HG03439 (cell line): ENCODE measurements around the gene SMTNL2.

Experiments
- ATAC-seq: cut with Tn5 transposase; IDR thresholded peaks from one replicate; pipeline ENCODE4 v1.9.1; 2021; ENCODE audit warnings: mild to moderate bottlenecking, moderate library complexity; ENCODE audit not compliant: unreplicated experiment

SMTNL2 gene

DNA sequence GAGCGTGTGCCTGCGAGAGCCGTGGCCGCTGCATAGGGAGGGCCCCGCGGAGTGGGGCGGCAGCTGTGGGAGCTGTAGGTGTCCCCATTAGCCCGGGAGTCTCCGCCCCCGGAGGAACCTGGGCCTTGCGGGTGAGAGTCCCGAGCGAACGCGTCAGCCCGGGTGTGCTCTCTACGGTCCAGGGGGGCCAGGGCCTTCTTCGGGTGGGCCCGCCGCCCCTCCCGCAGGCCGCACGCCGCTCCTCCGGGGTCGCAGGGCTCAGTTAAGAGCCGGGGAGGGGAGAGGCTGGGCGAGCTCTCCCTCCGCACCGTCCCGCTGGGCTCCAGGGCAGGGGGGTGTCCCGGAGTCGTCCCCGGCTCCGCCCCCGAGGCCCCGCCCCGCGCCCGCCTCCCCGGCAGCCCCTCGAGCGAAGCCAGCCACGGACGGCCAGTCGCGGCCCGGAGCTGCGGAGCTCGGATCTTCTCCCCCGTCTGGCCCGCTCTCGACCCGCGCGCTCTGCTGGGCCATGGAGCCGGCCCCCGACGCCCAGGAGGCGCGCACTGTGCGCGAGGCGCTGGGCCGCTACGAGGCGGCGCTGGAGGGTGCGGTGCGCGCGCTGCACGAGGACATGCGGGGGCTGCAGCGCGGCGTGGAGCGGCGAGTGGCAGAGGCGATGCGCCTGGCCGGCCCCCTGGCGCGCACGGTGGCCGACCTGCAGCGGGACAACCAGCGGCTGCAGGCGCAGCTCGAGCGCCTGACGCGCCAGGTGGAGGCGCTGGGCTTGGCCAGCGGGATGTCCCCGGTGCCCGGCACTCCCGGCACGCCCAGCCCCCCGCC, at the start of gene SMTNL2:
Gene SMTNL2, plus strand, starts transcription at position 429 of the 816 bp plus-strand sequence. Its CDS starts 77 bp downstream, at position 506.
- no peak for ATAC-seq

DNA sequence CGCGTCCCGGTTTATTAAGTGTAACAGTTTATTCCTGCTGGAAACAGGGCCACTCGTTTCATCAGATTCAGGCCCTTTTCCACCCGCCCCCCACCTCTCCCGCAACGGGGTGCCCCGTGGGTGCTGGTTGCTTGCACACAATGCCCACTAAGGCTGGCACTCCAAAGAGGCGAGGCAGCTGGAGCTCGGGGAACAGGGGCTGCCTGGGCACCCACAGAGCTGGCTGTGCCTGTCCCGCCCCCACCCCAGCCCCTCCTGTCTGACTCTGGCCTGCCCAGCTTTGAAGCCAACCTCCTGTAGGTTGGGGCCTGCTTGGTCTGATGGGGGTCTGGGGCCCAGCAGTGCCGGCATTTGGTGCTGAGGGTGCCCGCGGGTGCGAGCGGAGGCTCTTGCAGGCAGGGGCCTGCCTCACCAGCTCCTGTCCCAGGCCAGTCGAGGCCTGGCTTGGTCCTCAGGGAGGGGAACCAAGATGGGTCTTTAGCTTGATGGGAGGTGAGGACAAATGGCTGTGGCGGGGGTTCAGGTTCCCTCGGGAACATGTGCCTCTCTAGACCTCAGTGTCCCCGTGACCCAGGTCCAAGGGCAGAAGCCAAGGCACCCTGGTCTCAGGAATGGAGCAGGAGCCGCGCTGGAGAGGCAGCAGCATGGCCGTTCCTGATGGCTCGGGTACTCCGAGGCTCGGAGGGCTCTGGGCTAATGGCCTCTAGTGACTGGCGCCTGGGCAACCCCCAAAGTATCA, 49.2 kb upstream of the SMTNL2 start:
- no peak for ATAC-seq

DNA sequence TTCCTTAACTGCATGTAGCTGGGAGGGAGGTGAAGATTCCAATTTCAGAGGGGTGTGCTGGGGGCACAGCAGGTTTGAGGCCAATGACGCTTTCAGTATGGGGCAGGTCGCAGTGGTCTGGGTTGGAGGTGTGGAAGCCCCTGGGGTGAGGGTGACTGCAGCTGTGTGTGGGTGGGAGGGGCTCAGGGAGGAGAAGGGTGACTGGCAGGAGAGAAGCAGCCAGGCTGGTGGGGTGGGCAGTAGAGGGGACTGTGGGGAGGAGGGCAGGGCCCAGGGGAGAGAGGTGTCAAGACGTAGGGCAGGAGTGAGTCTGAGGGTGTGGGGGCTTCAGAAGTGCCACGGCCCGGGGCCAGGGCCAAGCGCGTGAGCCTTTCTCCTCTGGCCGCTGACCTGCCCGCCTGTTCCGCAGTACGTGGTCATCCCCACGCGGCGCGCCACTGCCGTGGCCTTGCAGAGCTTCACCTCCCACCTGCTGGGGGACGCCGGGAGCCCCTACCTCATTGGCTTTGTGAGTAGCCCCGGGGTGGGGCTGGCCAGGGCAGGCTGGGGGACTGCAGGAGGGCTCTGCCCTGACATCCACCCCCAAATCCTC, 48.6 kb upstream of the SMTNL2 start:
- no peak for ATAC-seq

DNA sequence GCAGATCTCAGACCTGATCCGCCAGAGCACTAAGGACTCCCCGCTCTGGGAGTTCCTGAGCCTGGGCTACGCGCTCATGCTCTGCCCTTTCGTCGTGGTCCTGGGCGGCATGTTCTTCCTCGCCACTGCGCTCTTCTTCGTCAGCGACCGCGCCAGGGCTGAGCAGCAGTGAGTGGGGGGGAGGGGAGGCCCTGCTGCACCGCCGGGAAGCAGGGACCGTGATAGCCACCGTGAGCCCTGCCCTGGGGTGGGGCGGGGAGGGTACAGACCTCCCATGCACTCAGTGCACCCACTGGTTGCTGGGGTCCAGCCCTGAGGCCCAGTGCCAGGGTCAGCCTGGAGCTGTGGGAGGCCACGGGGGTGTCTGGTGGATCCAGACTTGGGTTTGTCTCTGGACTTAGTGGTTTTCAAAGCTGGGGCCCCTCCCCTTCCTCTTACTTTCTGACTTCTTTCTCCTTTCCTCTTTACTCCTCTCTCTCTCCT, 48.0 kb upstream of the SMTNL2 start:
- no peak for ATAC-seq

DNA sequence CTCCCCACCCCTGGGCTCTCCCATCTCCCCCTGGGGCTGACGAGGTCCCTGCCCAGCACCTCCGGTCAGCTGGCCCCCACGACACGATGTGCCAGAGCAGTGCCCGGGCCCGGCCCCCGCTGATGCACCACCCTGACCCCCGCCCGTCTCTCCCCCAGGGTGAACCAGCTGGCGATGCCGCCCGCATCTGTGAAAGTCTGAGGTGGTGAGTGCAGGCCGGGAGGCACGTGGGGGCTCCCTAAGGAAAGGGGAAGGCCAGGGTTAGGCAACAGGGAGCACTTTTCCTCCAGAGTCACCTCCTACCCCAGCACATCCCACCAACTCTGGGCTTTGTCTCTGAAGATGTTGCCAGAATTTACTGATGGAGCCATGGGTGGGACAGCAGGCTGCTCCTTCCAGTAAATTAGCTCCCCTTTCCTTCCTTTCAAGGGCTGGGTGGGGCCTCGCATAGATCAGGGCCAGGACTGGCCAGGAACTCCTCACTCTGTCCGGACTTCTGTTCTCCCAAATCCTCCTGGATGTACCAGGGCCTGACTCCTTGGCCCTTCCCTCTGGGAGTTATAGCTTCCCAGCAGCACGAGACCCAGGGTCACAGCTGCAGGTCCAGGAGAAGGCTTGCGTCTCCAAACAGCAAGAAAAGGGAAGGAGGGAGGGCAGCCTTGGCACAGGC, 47.5 kb upstream of the SMTNL2 start:
- no peak for ATAC-seq

DNA sequence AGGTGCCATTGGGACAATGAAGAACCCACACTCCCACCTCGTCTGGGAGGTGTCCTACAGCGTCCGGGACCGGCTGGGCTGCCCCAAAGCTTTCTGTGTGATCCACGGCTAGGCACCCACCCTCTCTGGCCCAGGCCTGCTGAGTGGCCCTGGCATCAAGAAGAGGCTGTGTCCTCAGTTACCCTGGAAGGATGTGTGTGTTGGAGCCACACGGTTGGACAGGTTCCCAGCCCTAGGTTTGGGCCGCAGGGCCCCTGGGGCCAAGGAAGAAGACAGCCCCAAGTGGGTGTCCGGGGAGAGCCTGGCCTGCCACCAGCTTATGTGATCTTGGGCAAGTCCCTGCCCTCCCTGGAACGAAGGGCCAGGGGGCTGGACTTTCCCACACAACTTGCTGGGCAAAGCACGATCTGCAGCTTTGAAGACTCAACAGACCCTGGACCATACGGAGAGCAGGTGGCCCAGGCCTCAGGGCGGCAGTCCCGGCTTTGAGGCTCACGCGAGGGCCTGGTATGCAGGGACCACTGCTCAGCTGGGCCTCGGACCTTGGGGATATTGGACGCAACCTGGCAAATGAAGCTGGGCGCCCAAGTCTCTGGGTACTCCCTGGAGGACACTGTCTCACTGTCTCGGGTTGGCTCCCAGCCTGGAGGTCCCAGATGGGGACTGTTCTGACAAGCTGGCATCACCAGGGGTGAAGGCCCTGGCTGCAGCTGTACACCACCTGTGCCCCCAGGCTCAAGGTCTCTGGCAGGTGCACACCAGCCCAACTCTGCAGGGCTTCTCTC, 46.7 kb upstream of the SMTNL2 start:
- no peak for ATAC-seq

DNA sequence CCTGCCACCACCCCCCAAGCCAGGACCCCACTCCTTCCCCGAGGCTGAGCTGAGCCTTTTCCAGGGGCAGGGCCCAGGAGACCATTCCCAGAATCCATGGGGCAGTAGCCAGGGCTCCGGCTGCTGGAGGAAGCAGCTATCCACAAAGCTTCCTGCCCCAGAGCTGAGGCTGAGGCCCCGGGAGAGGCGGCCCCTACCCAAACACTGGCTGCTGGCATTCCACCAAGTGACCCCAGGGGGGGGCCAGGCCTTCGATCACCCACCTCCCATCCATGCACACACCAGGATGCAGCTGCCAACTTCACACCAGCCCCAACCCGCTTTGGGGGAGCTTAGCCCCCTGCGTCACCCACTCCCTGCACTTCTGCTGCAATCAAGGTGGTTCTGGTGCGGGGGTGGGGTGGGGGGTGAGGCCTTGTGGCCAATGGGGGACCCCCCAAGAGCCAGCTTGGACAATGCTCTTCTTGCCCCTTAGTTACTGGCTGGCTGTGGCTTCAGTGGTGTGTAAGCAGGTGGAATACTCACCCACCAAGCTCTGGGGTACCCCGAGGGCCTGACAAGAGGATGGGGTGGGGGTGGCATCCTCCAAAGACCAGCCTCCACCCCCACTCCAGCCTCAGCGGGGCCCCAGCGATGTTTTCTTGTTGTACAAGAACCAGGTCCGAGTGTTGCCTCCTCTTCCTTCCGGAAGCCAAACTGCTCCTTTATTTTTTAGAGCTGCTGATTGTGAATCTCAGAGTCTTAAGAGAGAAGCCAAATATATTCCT, 45.9 kb upstream of the SMTNL2 start:
- no peak for ATAC-seq

DNA sequence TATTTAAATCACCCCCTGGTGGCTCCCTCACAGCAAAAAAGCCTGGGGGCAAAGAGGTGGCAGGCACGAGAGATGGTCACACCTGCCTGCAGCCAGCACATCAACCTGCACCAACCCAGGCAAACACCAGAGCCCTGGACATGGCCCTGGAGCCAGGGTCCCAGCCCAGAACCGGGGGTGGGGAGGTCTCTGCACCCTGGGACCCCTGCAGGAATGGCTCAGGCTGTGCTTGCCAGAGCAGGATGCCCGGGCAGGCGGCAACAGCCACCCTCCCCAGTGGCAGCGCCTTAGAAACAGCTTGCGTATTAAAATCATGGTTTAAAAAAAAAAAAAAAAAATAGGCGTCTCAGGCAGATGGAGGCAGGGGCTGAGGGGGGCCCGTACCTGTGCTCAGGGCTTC, 45.3 kb upstream of the SMTNL2 start:
- ATAC-seq = no peak

DNA sequence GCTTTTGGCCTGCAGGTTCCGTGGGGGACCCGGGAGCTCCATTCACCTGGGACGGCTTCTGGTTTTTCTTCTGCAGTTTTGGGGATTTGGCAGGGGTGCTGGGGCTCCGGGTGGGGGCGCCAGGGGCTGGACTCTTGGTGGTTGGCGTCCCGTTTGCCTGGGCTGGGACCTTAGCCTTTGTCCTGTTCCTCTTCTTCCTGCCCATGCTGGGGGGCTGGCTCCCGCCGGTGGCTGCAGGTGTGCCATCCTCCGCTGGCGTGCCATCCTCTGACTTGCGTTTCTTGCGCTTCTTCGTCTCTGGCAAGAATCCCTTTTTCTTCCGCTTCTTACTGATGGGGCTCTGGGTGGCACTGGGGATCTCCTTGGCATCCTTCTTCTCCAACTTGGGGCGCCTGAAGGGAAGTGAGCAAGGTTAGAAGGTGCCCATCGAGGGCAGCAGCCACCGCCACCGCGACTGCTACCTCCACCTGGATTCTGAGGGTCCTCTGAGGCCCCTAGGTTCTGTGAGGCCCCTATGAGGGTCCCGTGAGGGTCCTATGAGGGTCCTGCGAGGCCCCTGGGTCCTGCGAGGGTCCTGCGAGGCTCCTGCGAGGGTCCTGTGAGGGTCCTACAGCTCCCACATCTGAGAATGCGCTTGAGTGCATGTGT, 44.6 kb upstream of the SMTNL2 start:
- no peak for ATAC-seq

DNA sequence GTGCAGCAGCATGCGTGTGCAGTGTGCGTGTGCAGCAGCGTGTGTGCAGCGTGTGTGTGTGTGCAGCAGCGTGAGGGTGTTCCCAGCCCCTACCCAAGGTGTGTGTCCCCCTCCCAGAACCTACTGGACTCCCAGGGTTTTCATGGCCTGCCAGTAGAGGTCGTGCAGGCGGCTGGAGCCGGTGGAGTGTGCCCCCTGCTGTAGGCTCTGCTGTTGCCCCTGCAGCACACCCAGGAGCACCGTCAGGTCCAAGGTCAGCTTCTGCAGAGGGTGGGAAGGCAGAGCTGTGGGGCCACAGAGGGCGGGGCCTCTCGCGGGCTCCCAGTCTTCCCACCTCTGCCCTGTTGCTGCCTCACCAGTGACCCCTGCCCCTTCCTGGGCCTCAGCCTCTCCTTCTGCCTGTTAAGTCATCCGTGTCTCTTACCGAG, 44.1 kb upstream of the SMTNL2 start:
- no peak for ATAC-seq

DNA sequence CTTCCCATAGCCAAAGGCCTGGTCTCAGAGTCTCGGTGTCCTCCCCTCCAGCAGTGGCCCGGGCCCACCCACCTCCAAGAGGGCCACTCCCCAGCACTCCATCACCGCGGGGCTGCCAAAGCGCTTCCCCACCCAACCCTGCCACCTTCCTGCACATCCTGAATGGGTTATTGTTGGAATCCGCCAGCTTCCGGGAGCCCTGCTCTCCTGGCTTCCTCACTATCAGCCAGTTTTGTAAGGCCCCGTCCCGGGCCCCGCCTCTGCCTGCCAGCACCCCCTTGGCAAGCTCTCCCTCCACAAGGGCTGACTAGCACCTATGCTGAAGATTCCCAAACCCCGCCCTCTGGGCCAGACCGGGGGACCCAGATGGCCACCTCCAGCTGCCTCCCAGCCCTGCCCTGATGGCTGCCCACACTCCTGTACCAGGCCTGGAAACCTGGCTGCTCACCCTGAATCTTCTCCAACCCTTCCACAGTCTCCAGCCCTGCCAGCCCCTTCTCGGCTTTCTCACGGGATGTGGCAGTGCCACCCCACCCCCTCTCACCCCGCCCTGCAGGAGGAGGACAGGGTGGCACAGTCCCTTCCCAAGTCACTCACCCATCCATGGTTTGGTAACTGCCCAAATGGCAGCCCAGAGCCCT, 43.5 kb upstream of the SMTNL2 start:
- ATAC-seq = no peak

DNA sequence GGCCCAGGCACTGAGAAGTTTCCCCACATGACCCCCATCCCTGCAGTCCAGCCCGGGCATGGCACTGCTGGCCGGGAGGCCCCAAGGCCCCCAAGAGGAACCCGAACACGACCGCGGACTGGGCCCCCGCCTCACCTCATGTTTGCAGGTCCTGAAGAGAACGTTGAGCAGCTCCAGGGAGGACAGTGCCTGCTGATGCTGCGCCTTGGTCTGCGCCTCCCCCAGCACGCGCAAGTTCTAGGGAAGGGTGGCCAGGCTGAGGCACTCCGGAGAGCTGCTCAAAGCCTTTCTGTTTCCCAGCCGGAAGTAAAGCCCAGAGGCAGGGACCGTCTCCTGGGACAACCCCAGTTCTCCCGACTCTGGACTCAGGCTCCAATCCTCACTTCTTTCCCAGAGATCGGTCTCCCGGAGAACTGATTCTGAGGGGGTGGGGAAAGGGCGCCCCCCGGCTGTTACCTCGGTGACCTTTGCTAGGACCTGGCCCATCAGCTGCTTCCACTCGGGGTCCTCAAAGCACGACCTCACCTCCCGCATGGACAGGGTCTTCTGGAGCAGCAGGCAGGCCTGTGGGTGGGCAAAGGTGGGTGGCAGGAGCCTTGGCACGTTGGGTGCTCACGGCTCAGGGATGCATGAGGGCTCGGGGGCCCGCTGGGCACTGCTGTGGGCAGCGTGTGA, 42.9 kb upstream of the SMTNL2 start:
- no peak for ATAC-seq

DNA sequence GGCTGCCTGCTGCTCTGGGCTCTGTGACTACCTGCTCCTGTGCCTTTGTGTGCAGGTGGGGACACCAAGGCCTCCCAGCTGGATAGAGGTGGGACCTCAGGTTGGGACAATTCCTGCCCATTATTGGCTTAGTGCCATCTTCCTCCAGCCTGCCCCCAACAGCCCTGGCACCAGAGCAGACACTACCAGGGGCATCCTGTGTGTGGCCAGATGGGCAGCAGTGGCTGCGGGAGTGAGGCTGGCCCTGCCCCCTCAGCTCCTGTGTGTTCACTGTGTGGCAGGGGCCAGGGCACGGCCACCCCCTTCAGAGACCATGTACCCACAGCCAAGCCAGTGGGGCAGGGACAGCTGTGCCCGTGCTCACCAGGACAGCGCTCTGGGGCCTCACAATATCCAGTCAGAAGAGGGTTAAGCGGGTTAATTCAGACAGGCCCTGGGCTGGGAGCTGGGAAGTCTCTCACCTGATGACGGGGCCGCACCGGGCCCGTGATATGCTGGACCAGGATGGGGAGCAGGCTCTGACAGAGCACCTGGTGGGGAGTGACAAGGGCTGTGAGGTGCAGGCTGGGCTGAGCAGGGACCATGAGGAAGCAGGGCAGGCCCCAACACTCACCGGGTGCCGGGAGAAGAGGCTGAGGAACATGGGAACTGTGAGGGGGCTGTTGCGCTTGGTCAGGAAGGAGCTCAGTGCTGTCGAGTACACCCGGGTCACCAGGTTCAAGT, 42.2 kb upstream of the SMTNL2 start:
- ATAC-seq = no peak

DNA sequence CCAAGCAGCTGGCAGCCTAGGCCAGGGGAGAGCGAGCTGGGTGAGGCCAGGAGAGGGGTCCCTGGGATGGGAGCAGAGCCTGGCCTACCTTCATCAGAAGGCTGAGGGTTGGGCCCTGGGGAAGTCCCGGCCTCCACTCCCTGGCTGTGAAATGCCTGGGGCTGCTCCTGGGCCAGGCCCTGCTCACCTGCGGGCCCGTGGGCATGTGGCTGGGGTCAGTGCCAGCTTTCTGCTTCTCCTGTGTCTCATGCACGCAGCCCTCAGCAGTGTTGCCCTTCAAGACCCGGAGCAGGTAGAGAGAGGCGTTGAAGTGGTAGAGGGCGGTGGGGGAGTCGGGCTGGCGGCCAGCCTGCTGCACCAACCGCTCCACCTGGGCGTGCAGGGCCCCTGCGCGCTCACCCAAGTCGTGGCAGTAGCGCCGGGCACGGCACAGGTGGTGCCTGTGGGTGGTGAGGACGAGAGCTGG, 41.6 kb upstream of the SMTNL2 start:
- ATAC-seq = no peak

DNA sequence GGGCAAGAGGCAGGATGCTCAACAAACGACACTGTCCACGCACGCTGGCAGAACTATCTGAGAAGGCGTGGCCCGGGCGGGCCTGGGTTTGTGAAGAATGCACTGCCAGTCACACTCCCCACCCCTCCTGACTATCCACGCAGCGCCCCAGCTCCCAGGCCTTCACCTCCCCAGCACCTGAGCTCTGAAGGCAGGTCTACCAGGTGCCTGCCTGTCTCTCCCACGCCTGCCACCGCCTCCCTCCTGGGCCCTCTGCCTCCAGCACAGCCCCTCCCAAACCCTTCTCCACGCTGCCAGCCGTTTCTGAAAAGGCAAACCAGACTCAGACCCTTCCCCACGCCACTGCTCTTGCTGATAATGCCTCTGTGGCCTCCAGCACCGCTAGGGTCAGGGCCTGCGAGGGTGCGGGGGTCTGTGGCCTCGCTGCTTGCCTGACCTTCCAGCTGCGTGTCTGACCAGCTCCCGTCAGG, 40.7 kb upstream of the SMTNL2 start:
- ATAC-seq = no peak

DNA sequence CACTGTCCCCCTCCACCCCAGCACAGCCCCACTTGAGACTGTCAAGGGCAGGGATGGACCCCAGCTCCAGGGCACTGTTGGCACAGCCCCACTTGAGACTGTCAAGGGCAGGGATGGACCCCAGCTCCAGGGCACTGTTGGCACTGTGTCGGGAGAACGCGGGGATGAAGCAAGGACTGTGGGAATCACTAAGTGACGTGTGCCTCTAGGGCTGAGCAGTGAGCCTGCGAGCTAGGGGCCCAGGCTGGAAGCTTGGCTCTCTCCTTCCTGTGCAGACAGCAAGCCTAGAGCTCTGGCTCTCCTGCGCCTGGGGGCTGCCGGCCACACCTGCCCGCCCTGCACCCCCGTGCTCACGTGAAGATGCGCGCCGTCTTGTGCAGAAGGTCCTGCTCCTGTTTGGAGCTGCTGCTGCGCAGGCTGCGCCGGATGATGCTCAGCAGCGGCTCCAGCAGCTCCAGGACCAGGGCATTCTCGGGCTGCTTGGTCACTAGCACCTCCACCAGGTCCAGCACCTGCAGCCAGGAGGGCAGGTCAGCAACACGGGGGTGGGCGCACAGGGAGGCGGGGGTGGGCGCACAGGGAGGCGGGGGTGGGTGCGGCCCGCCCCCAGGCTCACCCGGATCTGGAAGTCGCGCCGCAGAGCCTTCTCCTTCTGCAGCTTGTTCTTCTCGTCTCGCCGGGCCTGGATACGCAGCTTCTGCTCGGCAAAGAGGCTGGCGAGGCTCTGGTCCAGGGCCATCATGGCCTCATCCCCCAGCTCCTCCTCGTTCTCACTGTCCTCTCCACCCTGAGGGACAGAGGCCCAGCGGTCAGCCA, 40.0 kb upstream of the SMTNL2 start:
- no peak for ATAC-seq

DNA sequence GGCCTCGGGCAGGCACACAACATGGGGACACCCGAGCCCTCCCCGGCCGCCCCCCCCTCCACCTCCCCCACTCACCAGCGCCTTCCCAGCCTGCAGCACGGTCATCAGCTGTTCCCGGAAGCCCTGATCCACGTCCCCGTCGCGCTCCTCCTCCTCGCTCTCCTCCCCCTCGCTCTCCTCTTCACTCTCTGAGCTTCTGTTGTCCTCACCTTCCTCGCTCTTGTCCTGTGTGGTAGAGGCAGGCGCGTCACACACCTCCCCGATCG, 39.4 kb upstream of the SMTNL2 start:
- no peak for ATAC-seq
